ENCODE data around the gene FZD2. TPM values are rescaled to one million over a fixed set of nuclear protein-coding genes. Genes with fewer than 3 reads are reported as not detected.
A peak's percentile ranks its signal among the peaks of the same experiment; 100 is the strongest.

The FZD2 gene
- total and polyA plus RNA-seq, 9 of the 15 experiments (the other 6 are each of a cell fraction or from before 2014, with no cell fraction given), result 0.03 to 4.5 (median 1.1) TPM; not detected in 1

GRCh38 chr17:44602390-44602789 lies 45.1 kb downstream of the FZD2 start:
- no peak for TF ChIP-seq ZNF445 (CRISPR knock-in tag; IDR thresholded peaks at IDR 0.05; ENCODE audit: low read depth)
- TF ChIP-seq NFIC (IDR thresholded peaks at IDR 0.05), result peak; percentile 61
- TF ChIP-seq PHTF2 (CRISPR knock-in tag; IDR thresholded peaks at IDR 0.05), result no peak
- Histone ChIP-seq H3K27ac (ENCODE audit: extremely low read depth, low read depth, low read length) (no peak overlapping the region), H2AFZ (ENCODE audit: low read depth, low read length) (no peak overlapping the region), H3K36me3 (ENCODE audit: control insufficient read depth, insufficient read depth, low read length) (no peaks in the 10 kb centered on the region), H3K9me3 (replicated peaks; ENCODE audit: control insufficient read depth, insufficient read depth, low read depth, low read length) (no peaks in the 10 kb centered on the region), H3K4me2 (ENCODE audit: insufficient read depth, low read length) (no peak overlapping the region), H3K79me2 (ENCODE audit: control insufficient read depth, insufficient read depth, low read length) (no peaks in the 10 kb centered on the region), H3K4me1 (replicated peaks in 1 of 2; ENCODE audit: control insufficient read depth in 2 of 2, insufficient read depth in 2 of 2, low read length in 2 of 2) (no peaks in the 10 kb centered on the region), H3K9ac (ENCODE audit: insufficient read depth in 1 of 2, low read depth in 2 of 2, low read length in 2 of 2) (no peak overlapping the region), H3K4me3 (no peak overlapping the region), H3K27me3 (ENCODE audit: control insufficient read depth in 2 of 2, insufficient read depth in 2 of 2, low read length in 2 of 2) (peaks cover 25 to 65% of the 10 kb centered on the region in 2 experiments; a peak in 4 of 5 replicates), H3K9me1 (ENCODE audit: control insufficient read depth, insufficient read depth, low read length) (no peaks in the 10 kb centered on the region), H4K20me1 (replicated peaks; ENCODE audit: control insufficient read depth, insufficient read depth, low read length) (peaks cover 3% of the 10 kb centered on the region; the same call in 1 of the 2 replicates)
- BruUV-seq (replicated peaks), result no TSS peak
- ATAC-seq (no peak), FAIRE-seq (no peak), DNase-seq (ENCODE audit: extremely low read depth in 1 of 4, low spot score in 3 of 4) (no peak)
- intact Hi-C loops (cut with micrococcal nuclease) (no loop called here), in situ Hi-C loops (cut with MboI) (no loop called here)
- WGBS (ENCODE audit: insufficient coverage, low coverage, missing lambda C conversion rate), result 0% methylated on average over 6 of the region's 6 CpGs
- ChIA-PET POLR2A (interaction anchor here (0.6 kb wide), 1 partner anchor 39 kb away, joined by 3 read pairs; no protein-coding TSS in a partner anchor), CTCF (ENCODE audit: low intra/inter-chr PET ratio) (no interaction called here)

GRCh38 chr17:44602970-44603369 lies 45.7 kb downstream of the FZD2 start:
- Histone ChIP-seq H3K9me3 (replicated peaks; ENCODE audit: control insufficient read depth, insufficient read depth, low read depth, low read length) (no peaks in the 10 kb centered on the region), H3K4me1 (replicated peaks in 1 of 2; ENCODE audit: control insufficient read depth in 2 of 2, insufficient read depth in 2 of 2, low read length in 2 of 2) (no peaks in the 10 kb centered on the region), H4K20me1 (replicated peaks; ENCODE audit: control insufficient read depth, insufficient read depth, low read length) (peaks cover 3% of the 10 kb centered on the region; the same call in 1 of the 2 replicates), H2AFZ (ENCODE audit: low read depth, low read length) (no peak overlapping the region), H3K9me1 (ENCODE audit: control insufficient read depth, insufficient read depth, low read length) (no peaks in the 10 kb centered on the region), H3K4me2 (ENCODE audit: insufficient read depth, low read length) (no peak overlapping the region), H3K36me3 (ENCODE audit: control insufficient read depth, insufficient read depth, low read length) (no peaks in the 10 kb centered on the region), H3K79me2 (ENCODE audit: control insufficient read depth, insufficient read depth, low read length) (no peaks in the 10 kb centered on the region), H3K27me3 (ENCODE audit: control insufficient read depth in 2 of 2, insufficient read depth in 2 of 2, low read length in 2 of 2) (peaks cover 25 to 67% of the 10 kb centered on the region in 2 experiments; a peak in 4 of 5 replicates), H3K27ac (ENCODE audit: extremely low read depth, low read depth, low read length) (no peak overlapping the region), H3K4me3 (no peak overlapping the region), H3K9ac (ENCODE audit: insufficient read depth in 1 of 2, low read depth in 2 of 2, low read length in 2 of 2) (no peak overlapping the region)
- POLR2A ChIA-PET, result no interaction called here
- TF ChIP-seq BCOR (IDR thresholded peaks at IDR 0.05) (peak; percentile 43), HNRNPK (IDR thresholded peaks at IDR 0.05; ENCODE audit: low read depth, low read length, poor library complexity, severe bottlenecking) (no peak), TAL1 (IDR thresholded peaks at IDR 0.05) (no peak), RBM25 (IDR thresholded peaks at IDR 0.05; ENCODE audit: low read depth, low read length, severe bottlenecking) (peak; percentile 23)
- CTCF ChIA-PET (ENCODE audit: low intra/inter-chr PET ratio), result no interaction called here
- WGBS (ENCODE audit: insufficient coverage, low coverage, missing lambda C conversion rate), result 3% methylated on average over 3 of the region's 3 CpGs
- BruUV-seq (replicated peaks), result no TSS peak
- FAIRE-seq, result no peak
- no peak for ATAC-seq
- DNase-seq (ENCODE audit: extremely low read depth in 1 of 4, low spot score in 3 of 4), result no peak
- in situ Hi-C loops (cut with MboI), result no loop called here
- intact Hi-C loops (cut with micrococcal nuclease), result no loop called here

All from K562 (cell line).